GM19099 (cell line): Measurements from ENCODE around the gene IVNS1ABP.
A peak's percentile ranks its signal among the peaks of the same experiment; 100 is the strongest.

Experiments used
- POLR2A ChIP-seq: IDR thresholded peaks from 3 replicates; pipeline ENCODE4 v1.6.1; 2011; ENCODE audit warnings: low read depth; ENCODE audit not compliant: insufficient read length; ENCODE audit errors: extremely low read depth

IVNS1ABP gene

DNA sequence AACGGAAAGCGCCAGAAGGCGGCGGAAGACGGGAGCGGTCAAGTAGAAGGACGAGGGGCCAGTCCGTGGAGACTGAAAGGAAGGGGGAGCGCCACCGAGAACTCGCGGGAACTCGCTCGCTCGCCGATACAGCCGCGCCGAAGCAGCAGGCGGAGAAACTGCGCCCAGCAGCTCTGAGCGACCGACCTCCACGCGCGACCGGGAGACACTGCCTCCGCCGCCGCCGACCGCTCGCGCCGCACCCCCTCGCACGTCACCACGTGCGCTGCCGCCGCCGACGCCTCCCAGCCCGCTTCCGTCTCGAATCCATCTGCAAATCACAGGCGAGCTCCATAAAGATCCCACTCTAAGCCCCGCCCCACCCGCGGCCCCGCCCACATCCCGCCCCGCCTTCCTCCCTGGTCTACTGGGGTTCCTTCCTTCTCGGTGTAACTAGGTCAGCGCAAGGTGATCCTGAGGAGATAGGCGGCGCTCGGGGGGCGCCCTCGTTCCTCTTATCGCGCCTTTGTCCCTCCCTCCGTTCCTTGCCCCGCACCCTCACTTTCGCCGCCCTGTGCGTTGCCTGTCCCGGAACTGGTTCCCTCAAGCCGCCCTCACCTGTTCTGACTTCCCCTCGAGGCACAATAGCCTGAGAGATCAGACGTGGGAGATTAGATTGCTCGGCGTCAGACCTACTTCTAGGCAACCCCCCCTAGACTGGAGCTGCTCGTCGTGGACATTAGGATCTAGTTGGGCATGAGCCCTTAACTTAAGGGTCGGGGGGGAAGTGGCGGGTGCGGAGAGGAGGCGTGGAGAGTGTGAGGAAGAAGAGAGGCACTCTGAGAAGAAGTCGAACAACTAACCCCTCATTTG lies at the start of gene IVNS1ABP:
Gene IVNS1ABP (minus strand): TSS at position 210 of the 852 bp plus-strand sequence. CDS start 7,750 bp downstream, outside the sequence.
- TF ChIP-seq POLR2A = peak; percentile 98

DNA sequence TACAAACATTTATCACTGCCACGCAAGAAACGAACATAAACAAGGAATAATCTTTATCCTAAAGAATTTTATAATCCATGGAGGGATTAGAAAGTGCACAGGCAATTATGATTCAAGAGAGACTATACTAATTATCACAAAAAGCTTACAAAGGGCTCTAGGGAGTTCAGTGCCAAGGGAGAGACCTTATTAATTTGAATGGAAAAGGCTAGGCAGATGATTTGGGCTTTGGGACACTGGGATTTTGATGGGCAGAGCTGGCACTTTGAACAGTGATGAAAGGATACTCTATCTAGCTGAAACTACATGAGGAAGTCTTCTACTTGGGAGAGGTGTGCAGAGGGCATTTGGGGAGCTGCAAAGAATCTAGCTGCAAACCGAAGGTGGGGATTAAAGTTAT lies 48.9 kb upstream of the IVNS1ABP start:
- TF ChIP-seq POLR2A = no peak

DNA sequence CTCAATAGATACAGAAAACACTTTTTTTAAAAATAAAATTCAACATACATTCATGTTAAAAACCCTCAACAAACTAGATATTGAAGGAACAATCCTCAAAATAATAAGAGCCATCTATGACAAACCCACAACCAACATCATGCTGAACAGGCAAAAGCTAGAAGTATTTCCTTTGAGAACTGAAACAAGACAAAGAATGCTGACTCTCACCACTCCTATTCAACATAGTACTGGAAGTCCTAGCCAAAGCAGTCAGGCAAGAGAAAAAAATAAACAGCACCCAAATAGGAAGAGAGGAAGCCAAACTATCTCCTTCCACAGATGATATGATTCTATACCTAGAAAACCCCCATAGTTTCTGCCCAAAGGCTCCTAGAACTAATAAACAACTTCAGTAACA lies 46.2 kb upstream of the IVNS1ABP start:
- TF ChIP-seq POLR2A = no peak

- TF ChIP-seq POLR2A = no peak
These were observed 43.7 kb upstream of the IVNS1ABP start for GRCh38 chr1:185360714-185361113.

DNA sequence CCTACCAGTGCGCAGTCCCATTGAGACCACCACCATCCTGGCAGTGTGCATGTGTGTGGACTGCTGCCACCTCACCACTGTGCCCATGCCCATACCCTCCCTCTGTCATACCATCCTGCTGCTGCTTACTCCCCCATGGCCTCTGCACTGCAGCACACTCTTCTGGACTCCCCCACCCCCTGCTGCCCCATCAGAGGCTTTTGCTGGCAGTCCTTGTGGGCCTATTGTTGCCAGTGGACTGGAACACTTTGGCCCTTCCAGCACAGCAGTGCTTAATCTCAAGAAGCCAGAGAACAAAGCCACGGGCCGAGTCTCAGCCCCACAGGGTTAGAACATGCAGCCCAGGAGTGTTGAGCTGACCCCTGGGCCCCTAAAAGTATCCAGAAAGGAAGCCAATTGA lies 41.9 kb upstream of the IVNS1ABP start:
- TF ChIP-seq POLR2A = no peak

DNA sequence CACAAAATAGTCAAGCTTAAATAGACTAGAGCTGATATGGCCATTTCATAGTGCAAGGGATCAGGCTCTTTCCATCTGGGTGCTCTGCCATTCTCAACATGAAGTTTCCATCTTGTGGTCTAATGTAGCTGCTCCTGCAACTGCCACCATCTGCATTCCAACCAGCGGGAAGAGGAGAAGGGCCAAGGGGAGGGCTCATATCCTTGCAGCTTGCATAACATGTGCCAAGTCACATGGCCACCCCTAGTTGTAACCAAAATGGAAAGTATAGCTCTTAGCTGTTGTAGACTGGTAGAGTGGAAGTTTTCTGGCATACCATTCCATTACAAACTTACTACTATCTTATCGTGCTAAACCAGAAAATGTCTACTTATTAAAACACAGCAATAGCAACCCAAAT lies 38.9 kb upstream of the IVNS1ABP start:
- TF ChIP-seq POLR2A = no peak

DNA sequence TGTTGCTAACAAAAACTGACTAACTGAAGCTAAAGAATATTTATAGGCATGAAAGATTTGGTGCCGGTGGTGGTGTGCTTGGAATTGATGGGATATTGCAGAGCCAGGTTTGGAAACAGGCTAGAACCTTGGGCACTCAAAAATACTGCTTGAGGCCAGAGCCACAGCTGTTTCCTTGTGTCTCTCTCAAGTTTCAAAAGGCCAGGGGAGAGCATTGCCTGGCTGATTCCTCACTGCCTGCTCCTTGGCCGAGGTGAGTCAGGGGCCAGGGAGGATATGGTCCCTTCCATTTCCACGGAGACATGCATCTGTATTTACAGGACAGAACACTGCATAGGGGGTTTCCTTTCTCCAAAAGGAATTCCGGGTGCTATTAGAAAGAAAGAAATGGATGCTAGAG lies 36.1 kb upstream of the IVNS1ABP start:
- no peak for TF ChIP-seq POLR2A

- TF ChIP-seq POLR2A = no peak
These were observed 34.9 kb upstream of the IVNS1ABP start for GRCh38 chr1:185351734-185352466.

GRCh38 chr1:185350027-185350442 lies 33.0 kb upstream of the IVNS1ABP start:
- TF ChIP-seq POLR2A = no peak

GRCh38 chr1:185349556-185349955 lies 32.5 kb upstream of the IVNS1ABP start:
- TF ChIP-seq POLR2A = no peak

DNA sequence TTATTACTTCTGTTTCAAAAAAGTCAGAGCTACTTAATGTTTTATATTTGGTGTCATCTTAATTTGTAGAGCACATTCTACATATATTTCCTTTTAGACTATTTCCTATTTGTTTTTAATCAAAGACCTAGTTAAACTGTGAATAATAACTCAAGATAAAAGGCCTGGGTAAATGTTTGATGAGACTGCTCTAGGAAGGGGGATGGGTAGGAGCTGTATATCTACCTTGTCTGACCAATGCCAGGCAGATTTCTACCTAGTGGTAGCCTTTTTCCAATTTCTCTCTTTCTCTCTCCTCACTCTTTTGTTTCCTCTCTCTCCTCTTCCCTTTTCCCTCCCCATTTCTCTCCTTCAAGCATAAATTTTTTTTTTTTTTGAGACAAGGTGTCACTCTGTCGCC lies 31.9 kb upstream of the IVNS1ABP start:
- TF ChIP-seq POLR2A = no peak

DNA sequence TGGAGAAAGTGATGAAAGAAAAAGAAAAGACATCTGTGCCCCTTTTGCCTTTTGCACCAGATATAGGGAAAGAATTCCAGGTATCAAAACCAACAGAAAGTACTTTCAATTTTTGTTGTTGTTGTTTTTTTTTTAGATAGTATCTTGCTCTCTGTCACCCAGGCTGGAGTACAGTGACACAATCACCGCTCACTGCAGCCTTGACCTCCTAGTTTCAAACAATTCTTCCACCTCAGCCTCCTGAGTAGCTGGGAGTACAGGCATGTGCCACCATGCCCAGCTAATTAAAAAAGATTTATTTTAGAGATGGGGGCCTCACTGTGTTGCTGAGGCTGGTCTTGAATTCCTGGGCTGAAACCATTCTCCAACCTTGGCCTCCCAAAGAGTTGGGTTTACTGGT lies 31.3 kb upstream of the IVNS1ABP start:
- no peak for TF ChIP-seq POLR2A

DNA sequence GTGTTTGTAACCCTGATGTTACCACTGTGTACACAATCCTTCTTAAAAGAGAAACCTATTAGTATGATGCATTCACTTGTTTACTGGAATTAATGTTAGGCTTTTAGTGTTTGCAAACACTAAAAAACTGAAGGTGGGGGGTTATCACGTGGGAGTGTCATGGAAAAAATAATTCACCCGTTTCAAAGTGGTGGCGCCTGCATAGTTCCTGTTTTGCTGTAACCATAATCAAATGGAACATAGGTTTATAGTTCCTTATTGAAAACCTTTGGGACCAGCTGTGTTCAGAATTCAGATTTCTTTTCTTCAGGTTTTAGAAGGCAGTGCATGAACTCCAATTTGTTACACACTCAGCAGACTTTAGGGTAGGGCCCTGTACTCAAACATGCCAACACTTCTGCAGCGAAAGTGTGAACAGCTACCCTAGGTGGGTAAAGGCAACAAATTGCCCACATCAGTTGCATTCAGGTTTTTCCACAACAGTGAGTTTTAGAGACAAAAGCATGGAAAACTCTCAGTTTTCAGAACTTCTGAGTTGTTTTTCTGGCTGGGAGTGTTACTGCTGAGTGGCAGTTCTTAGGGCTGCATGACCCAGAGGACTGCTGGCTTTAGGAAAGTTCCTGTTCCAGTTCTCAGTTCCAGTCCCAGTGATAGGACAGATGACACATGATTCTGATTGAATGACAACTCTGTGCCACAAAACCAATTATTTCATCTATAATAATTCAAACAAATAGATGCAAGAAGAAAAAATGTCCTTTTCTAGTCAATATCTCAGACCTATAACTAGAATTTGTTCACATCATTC lies 29.1 kb upstream of the IVNS1ABP start:
- TF ChIP-seq POLR2A = no peak

DNA sequence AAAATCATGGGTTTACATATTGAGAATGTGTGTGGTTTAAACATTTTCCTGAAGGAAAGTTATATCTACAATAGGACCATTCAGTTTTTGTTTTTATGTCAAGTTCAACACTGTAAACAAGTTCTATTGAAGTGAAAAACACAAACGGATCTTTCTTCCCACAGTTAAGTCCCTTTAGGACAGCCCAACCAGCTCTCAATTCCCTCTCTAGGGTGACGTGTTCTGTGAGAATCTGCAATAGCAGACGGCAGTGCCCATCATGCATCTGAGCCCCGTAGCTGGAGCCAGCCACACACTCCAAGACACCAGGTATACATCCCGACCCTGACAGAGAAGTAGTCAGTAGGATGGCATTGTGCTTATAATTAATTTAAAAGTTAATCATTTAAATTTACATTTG lies 26.3 kb upstream of the IVNS1ABP start:
- no peak for TF ChIP-seq POLR2A

- TF ChIP-seq POLR2A = no peak
These were observed 25.7 kb upstream of the IVNS1ABP start for GRCh38 chr1:185342672-185343259.
